HG02943 (cell line): ENCODE data around the gene SVBP.
A peak's percentile ranks its signal among the peaks of the same experiment; 100 is the strongest.

Source experiments
- ATAC-seq: cut with Tn5 transposase; IDR thresholded peaks from one replicate; pipeline ENCODE4 v1.9.1; 2021; ENCODE audit warnings: mild to moderate bottlenecking, low read depth, moderate library complexity; ENCODE audit not compliant: unreplicated experiment

SVBP gene

GRCh38 chr1:42807056-42807668, 10.0 kb downstream of the SVBP start:
- no peak for ATAC-seq

GRCh38 chr1:42806593-42806992, 10.6 kb downstream of the SVBP start:
- no peak for ATAC-seq

GRCh38 chr1:42806171-42806570, 11.0 kb downstream of the SVBP start:
- no peak for ATAC-seq

GRCh38 chr1:42801832-42802473, 15.2 kb downstream of the SVBP start:
- no peak for ATAC-seq

- no peak for ATAC-seq
Observed at GRCh38 chr1:42797979-42798378, 19.2 kb downstream of the SVBP start.

GRCh38 chr1:42797414-42797813, 19.8 kb downstream of the SVBP start:
- no peak for ATAC-seq

- ATAC-seq, result no peak
Observed at GRCh38 chr1:42793824-42794223, 23.4 kb downstream of the SVBP start.

- no peak for ATAC-seq
Observed at GRCh38 chr1:42788021-42788420, 29.2 kb downstream of the SVBP start.

GRCh38 chr1:42786097-42786496, 31.1 kb downstream of the SVBP start:
- ATAC-seq, result no peak

GRCh38 chr1:42784946-42785693, 32.1 kb downstream of the SVBP start, which contains the start of gene TMEM269:
TMEM269 (plus strand) TSS chr1:42784991; CDS start chr1:42789894, 4,903 bp downstream.
- ATAC-seq, result no peak

GRCh38 chr1:42784547-42784945, 32.7 kb downstream of the SVBP start:
- ATAC-seq, result no peak

- no peak for ATAC-seq
Observed at GRCh38 chr1:42783092-42783491, 34.1 kb downstream of the SVBP start.

GRCh38 chr1:42780176-42780575, 37.0 kb downstream of the SVBP start:
- no peak for ATAC-seq

GRCh38 chr1:42779725-42780124, 37.5 kb downstream of the SVBP start:
- no peak for ATAC-seq

- ATAC-seq, result no peak
Observed at GRCh38 chr1:42777852-42778251, 39.3 kb downstream of the SVBP start.

- ATAC-seq, result no peak
Observed at GRCh38 chr1:42776502-42776901, 40.7 kb downstream of the SVBP start.

GRCh38 chr1:42774928-42775526, 42.2 kb downstream of the SVBP start:
- ATAC-seq, result no peak

GRCh38 chr1:42773420-42773819, 43.8 kb downstream of the SVBP start:
- ATAC-seq, result no peak

GRCh38 chr1:42769811-42770210, 47.4 kb downstream of the SVBP start:
- no peak for ATAC-seq

- no peak for ATAC-seq
Observed at GRCh38 chr1:42768172-42768571, 49.0 kb downstream of the SVBP start.

- ATAC-seq, result peak; percentile 31
Observed at GRCh38 chr1:42767510-42768000, 49.6 kb downstream of the SVBP start.
